GM19239 (cell line): Measurements from ENCODE around the gene ZDHHC4.
"Not testable (repeated sequence)": the region's sequence is repeated elsewhere in the genome, so short reads cannot be mapped to it uniquely, and the experiment has no call there.

Experiments used
- DNase-seq: peaks from one replicate; pipeline ENCODE4 v3.0.0; 2011; ENCODE audit warnings: low spot score; ENCODE audit not compliant: insufficient read length
- FAIRE-seq: peaks from 2 replicates; lab custom pipeline; 2011; peaks lifted over from hg19 to GRCh38; lab: Jason Lieb, UNC

ZDHHC4 gene

DNA sequence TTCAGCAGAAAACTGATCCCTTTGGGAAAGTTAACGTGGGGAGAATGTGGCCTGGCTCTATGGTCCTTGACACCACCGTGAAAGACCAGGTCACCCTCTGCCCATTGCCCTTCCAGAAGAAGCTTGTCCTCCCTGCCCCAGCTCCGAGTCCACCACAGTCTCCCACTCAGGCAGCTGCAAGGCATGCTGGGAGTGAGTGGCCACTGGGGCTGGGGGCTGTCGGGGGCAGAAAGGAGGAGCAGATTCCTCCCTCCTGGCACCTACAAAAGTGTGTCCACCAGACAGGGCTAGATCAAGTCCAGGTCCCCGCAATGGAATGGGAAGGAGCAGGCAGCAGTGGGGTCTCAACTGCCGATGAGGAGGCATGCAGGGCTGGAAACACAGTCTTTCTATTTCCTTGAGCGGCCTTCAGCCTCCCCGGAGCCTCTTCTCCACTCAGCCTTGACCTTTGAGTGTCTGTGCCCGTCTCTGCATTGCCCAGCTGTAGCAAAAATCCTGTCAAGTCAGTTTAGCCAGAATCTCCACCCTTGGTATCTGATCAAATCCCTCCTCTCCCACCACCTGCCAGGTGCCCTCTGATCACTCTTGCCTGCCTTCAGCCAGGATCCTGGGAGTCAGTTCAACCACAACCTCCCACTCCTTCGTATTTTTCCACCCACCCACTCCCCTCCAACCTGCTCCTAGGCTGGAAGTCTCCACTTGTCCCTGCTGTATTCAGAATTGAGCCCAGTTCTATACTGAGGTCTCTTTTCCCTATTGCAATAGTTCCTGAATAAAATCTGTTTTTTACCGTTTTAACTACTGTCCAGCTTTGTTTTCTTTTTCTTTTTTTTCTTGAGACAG lies 53.0 kb downstream of the ZDHHC4 start:
- FAIRE-seq: no peak
- no peak for DNase-seq

DNA sequence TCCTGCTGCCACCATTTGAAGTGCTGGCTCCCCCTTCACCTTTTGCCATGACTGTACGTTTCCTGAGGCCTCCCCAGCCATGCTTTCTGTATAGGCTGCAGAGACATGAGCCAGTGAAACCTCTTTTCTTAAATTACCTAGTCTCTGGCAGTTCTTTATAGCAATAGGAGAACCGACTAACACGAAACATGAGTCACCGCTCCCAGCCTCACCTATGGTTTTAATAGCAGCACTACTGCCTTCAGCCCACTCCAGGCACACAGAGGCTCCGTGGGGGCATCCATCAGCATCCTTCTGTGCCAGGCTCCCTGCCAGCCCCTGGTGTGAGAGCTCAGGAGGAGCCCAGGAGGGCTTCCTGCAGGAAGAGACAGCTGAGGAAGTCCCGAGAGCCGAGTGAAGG lies 54.4 kb downstream of the ZDHHC4 start:
- FAIRE-seq (no peak), DNase-seq (no peak)

DNA sequence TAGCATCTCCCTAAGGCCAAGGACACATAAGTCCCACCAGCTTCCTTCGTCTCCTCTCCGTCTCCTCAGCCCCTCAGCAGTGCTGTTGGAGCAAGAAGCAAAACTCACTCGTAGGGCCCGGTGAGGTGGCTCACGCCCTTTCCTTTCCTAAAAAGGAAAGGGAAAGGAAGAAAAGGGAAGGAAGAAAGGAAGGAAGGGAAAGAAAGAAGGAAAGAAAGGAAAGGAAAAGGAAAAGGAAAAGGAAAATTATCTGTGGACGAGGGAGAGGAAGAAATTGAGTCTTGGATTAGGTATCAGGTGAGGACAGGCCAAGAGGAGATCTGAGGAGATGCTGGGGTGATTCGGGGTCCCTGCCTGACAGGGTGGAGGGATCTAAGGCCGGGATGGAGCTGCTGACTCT lies 56.8 kb downstream of the ZDHHC4 start:
- DNase-seq (no peak), FAIRE-seq (no peak)

DNA sequence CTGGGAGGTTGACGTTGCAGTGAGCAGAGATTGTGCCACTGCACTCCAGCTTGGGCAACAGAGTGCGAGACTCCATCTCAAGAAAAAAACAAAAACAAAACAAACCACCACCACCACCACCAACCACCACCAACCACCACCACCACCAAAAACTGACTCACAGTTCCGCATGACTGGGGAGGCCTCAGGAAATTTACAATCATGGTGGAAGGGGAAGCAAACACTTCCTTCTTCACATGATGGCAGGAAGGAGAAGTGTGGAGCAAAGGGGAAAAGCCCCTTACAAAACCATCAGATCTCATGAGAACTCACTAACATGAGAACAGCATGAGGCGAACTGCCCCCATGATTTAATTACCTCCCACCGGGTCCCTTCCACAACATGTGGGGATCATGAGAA lies 57.7 kb downstream of the ZDHHC4 start:
- DNase-seq, FAIRE-seq: not testable (repeated sequence)

DNA sequence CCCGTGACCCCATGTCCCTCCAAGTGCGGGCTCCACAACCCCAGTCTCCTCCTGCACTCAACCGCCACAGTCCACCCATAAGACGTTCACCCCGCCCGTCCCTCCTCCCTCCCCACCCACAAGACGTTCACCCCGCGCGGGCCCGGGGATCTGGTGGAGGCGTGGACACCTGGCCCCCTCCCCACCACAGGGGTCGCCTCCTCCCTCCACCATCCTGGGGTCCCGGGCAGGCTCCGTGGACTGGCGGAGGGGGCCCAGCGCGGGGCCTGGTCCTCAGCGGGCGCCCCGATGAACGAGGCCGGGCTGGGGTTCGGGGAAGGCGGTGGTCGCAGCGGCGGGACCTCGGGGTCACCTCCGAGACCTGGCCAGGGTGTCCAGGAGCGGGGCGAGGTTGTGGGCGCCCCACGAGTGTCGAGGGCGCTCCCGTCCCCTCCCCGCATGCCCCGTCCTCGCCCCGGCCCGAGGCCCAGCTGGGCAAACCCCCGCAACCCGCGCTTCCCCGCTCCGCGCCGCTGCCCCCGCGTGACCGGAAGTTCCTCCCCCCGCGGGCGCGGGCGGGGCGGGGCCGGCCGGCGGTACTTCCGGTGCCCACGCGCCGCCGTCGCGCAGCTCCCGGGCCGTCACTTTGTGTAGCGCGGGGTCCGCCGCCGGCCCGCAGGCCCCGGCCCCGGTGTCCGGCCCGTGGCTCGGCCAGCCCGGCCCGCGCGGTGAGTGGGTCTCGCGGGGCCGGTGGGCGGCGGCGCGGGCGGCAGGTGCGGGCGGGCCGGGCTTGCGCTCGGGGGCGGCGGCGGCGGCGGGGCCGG lies 59.7 kb downstream of the ZDHHC4 start, which contains the start of gene ZNF316:
ZNF316 (plus strand) TSS at position 578 of the 803 bp plus-strand sequence. CDS start 5,092 bp downstream, outside the sequence.
- peak; percentile 96 for DNase-seq
- FAIRE-seq: peak; percentile 23

DNA sequence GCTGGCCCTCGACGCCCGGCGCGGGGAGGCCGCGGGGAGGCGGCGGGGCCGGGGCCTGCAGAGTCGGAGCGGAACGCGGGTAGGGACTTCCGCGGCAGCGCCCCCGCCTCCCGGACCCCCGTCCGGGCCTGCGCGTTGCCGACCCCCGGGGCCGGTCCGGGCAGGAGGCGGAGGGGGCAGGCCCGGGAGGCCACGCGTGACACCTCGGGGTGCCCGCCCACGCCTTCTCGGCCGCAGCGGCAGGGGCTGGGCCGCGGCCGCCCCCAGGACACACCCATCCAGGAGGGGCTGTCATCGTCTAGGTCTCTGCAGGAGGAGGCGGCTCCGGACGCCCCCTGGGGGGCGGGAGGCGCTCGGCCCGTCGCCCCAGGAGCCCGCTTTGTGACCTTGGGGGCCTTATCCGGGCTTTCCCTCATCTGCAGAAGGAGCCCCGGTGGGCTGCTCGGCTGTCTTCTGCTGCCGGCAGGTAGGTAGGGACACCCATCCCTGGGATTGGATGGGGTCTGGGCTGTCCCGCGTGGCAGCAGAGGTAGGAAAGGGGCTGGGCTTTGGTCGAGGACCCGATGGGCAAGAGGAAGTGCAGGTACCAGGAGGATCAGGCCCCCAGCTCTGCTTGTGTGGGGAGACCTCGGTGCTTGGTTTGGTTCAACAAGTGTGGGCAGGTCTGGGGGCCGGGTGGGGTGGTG lies 60.4 kb downstream of the ZDHHC4 start:
- no peak for FAIRE-seq
- peak; percentile 99 for DNase-seq
